A375 (cell line): ENCODE data around the gene TGM4. TPM values are rescaled to one million over a fixed set of nuclear protein-coding genes. Genes with fewer than 3 reads are reported as not detected.

Experiments used
- total RNA-seq: library from RNA; depleted of rRNA; stranded (reverse); fragments of >200 nt; shearing (Covaris generic); gene quantifications from 2 replicates; pipeline ENCODE4 v1.2.3, GENCODE V29; 2014; rRNA removed

Gene TGM4
- 0.80 TPM in 1 of 2 replicates, not detected in the other for total RNA-seq

DNA sequence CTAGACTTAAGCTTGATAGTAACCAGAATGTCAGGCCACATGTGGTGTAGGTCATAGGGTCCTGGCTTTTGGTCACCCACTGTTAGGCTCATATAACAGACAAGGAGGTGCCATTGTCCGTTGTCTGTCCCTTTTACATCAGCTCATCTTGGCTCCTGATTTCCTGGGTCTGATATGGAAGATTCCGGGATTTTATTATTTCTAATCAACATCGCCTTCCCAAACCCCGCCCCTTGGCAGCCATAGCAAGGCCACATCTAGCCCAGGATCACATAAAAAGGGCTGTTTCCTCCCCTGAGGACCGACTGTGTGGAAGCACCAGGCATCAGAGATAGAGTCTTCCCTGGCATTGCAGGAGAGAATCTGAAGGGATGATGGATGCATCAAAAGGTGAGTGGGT lies at the start of gene TGM4:
TSS of gene TGM4 (plus strand) at position 301 of the 400 bp plus-strand sequence. CDS start at position 372, 71 bp downstream.

DNA sequence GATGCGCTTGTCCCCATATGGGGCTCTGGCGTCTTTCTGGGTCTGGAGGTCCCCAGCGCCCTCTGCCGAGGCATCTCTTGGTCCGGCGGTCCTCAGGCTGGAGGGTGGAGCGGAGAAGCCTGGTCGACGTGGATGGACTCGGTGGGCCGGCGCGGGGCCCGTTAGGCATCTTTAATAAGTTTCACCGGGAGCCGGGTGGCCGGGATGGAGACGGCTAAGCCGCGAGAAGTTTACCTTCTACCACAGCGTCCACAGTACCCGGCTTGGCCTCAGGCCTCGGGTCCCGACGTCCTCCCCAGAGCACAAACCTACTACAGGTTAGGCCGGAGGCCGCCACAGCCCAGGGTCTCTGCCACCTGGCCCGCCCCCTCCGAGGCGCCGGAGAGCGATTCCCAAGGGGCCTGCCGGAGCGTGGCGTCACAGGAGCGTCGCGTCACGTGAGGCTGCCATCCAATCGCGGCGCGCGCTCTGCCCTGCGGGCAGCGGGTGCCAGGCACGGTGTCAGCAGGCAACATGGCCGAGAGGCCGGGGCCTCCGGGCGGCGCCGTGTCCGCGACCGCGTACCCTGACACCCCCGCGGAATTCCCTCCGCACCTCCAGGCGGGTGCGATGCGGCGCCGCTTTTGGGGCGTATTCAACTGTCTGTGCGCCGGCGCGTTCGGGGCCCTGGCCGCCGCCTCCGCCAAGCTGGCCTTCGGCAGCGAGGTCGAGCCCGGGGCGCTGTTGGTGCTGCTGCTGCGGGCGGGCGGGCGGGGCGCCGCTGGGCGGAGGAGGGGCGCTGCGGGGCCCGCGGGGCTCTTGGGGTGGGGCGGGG lies 12.8 kb upstream of the TGM4 start, which contains the start of gene TMEM42:
TSS of gene TMEM42 (plus strand) at position 501 of the 814 bp plus-strand sequence. CDS start at position 514, 13 bp downstream.

Other genes starting within 250 kb of the TGM4 start
- 9.6 and 12.0 TPM in 2 replicates for gene ZNF197, start 249.6 kb upstream of the TGM4 start, total RNA-seq
- 9.9 and 15.7 TPM in 2 replicates for gene ZNF35, start 225.9 kb upstream of the TGM4 start, total RNA-seq
- 1.1 and 3.0 TPM in 2 replicates for gene ZNF502, start 161.9 kb upstream of the TGM4 start, total RNA-seq
- 1.4 and 1.5 TPM in 2 replicates for gene ZNF501, start 145.0 kb upstream of the TGM4 start, total RNA-seq
- 14.6 and 22.5 TPM in 2 replicates for gene KIAA1143, start 113.0 kb upstream of the TGM4 start, total RNA-seq
- gene KIF15, start 112.8 kb upstream of the TGM4 start, total RNA-seq = 25.1 and 33.3 TPM in 2 replicates
- gene TMEM42, start 12.7 kb upstream of the TGM4 start, total RNA-seq = 22.3 and 27.7 TPM in 2 replicates
- gene ZDHHC3, start 101.6 kb downstream of the TGM4 start, total RNA-seq = 48.3 and 51.1 TPM in 2 replicates
- gene EXOSC7, start 101.6 kb downstream of the TGM4 start, total RNA-seq = 67.9 and 69.1 TPM in 2 replicates
- gene CLEC3B, start 151.7 kb downstream of the TGM4 start, total RNA-seq = 0.21 and 0.60 TPM in 2 replicates